Renal cortical epithelial cell (primary cell): ENCODE measurements around the gene COIL. TPM values are rescaled to one million over a fixed set of nuclear protein-coding genes. Genes with fewer than 3 reads are reported as not detected.

Experiments used
- DNase-seq: peaks from one replicate; pipeline ENCODE4 v3.0.0-alpha.2; 2011; ENCODE audit warnings: low read depth
- total RNA-seq: library from RNA; depleted of rRNA; stranded (reverse); fragments of >200 nt; gene quantifications from 2 replicates; pipeline ENCODE4 v1.2.3, GENCODE V29; 2014

The COIL gene
- total RNA-seq, 1 donor from 2014 or later, result 15.9 TPM

- no peak for DNase-seq
Observed at GRCh38 chr17:56909742-56910508, 50.9 kb downstream of the COIL start.

DNA sequence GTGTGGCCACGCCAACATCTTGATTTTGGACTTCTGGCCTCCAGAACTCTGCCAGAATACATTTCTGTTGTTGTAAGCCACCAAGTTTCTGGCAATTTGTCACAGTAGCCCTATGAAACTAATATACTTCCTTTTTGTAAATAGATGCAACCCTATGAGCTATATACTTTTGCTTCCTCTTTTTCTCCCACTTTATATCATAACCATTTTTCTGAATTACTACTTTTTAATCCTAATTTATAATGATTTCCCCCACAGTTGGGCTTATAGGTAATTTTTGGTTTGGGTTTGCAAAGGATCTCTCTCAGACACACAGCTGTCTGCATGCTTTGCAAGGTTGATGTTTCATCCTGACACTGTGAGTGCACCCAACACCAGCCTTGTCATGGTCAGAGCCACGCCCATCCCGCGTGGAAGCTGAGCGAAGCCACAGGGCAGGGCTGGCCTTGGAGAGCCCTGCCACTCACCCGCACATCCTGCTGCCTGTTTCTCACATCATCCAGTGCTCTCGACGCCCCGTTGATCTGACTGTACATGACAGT is 52.8 kb downstream of the COIL start:
- DNase-seq, result no peak

DNA sequence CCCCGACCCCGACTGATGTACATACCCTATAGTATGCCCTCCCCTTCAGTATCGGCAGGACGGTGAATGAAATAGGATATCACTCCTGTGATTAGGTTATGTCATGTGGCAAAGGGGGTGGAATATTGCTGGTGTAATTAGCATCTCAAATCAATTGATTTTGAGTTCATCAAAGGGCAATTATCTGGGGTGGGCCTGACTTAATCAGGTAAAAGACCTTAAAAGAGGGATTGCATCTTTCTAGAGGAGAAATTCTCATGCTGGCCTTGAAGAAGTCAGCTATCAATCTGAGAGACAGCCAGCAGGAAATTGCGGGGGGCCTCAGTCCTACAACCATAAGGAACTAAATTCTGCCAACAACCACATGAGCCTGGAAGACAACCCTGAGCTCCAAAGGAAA is 57.3 kb downstream of the COIL start:
- no peak for DNase-seq

- peak; percentile 91 for DNase-seq
Observed at GRCh38 chr17:56902348-56902747, 58.5 kb downstream of the COIL start.

DNA sequence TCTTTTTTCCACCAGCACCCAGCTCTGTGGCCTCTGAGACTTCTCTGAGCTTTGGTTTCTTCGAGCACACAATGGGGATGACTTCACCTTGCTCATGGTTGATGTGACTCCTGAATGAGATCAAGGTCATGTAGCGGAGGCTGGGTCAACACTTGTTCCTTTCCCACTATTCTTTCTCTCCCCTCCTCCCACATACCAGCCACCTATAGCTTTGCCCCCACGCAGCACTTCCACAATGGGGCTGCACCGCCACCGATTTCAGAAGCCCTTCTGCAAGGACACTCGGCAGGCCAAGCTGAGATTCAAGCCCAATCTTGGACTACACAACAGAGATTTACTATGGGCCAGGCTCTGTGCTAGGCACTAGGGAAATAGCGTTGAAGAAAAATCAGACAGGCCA is 61.4 kb downstream of the COIL start:
- no peak for DNase-seq

DNA sequence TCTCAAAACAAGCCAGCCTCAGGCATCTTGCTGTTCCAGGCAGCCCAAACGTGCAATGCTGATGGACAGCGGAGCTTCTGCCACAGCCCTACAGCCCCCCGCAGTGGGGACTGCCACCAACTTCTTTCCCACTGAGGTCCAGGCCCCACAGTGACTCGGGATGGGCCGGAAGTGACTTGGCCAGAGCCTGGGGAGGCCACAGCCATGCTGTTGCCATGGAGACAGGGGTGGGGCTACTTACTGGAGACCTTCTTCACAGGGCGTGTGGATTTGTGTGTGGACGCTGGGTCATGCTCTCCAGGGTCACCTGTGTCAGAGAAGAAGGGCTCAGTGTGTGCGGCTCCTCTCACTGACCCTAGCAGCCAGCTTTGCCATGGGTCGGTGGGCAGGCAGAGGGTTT is 62.0 kb downstream of the COIL start:
- no peak for DNase-seq

DNA sequence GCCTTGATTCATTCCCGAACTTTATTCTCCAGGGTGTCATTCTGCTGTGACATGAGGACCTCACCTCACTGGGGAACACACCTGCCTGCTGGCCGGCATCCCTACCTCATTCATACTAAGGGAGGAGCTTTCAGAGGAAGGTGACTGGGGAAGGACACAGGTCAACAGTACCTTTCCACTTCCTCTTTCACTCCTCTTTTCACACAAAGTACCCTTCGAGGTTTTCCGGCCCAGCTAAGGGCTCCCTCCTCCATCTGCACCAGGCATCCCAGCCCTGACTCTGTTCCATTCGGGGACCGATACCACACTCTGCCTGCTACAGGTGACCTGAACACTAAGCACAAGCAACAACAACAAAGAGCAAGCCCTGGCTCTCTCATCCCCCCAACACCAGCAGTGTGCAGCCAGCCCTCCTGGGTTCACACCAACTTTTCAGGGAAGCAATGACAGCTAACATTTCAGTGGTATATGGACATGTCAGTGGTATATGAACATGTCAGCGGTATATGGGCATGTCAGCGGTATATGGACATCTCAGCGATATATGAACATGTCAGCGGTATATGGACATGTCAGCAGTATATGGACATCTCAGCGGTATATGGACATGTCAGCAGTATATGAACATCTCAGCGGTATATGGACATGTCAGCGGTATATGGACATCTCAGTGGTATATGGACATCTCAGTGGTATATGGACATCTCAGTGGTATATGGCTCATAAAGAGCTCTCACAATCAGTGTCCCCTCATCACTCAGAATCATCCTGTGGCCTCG is 63.0 kb downstream of the COIL start:
- no peak for DNase-seq

- DNase-seq, result no peak
Observed at GRCh38 chr17:56896968-56897359, 63.9 kb downstream of the COIL start.

DNA sequence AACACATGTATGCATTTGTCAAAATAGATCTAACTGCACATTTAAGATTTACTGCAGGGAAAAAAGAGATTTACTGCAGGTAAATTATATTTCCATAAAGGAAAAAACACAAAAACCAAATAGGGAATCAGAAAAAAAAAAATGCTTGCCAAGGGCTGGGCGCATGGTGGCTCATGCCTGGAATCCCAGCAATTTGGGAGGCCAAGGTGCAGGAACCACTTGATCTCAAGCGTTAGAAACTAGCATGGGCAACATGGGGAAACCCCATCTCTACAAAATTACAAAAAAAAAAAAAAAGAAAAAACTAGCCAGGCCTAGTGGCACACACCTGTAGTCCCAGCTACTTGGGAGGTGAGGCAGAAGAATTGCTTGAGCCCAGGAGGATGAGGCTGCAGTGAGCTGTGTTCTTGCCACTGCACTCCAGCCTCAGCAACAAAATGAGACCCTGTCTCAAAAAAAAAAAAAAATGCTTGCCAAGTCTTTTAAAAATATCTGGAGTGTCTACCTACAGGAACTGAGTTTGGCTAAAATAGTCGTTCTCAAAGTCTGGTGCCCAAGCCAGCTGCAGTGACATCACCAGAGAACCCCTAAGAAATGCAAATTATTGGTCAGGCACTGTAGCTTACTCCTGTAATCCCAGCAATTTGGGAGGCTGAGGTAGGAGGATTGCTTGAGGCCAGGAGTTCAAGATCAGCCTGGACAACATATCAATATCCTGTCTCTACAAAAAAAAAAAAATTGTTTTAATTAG is 64.5 kb downstream of the COIL start:
- DNase-seq, result no peak

DNA sequence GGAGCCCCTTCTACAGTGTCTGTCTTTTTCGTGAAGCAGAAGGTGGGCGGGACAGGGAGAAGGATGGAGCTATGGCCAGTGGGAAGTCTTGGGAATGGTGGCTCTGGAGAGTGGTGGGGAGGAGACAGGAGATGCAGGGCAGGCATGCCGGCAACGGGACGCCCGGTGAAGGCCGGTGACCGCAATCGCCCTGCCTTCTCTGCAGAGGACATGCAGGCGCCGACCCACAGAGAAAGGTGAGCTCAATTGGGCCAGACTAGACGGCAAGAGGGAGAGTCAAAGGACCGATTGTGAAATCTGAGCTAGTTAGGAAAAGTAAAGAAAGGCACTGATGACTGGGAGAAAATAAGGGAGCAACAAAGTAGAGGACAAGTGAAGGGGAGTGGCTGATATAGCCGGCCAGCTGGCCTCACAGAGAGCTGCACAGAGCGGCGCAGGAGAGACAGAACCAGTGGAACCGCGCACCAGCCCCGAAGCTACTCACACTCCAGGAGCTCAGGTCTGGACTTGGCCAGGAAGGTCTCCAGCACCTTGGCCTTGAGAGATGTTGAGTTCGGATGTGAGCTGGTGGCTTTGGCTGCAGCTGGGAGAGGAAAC is 65.9 kb downstream of the COIL start:
- no peak for DNase-seq

- no peak for DNase-seq
Observed at GRCh38 chr17:56893503-56893902, 67.3 kb downstream of the COIL start.

GRCh38 chr17:56892333-56892732 is 68.5 kb downstream of the COIL start:
- DNase-seq, result no peak

DNA sequence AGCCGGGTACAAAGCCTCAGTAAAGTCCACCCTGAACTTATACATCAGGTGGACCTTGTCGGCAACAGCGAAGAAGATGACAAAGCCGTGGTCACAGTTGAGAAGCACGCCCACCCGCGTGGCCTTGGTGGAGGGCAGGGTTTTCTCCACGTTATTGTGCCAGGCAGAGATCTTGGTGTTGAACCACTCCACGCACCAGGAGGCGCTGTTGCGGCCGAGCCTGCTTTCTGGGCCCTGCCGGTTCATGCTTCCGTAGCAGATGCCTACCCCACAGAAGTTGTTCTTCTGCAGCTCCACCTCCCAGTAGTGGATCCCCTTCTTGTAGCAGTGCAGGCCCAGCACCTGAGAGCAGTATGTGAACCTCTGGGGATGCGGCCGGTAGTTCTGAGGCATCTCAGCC is 69.1 kb downstream of the COIL start:
- no peak for DNase-seq

GRCh38 chr17:56890906-56891674 is 69.8 kb downstream of the COIL start:
- no peak for DNase-seq

DNA sequence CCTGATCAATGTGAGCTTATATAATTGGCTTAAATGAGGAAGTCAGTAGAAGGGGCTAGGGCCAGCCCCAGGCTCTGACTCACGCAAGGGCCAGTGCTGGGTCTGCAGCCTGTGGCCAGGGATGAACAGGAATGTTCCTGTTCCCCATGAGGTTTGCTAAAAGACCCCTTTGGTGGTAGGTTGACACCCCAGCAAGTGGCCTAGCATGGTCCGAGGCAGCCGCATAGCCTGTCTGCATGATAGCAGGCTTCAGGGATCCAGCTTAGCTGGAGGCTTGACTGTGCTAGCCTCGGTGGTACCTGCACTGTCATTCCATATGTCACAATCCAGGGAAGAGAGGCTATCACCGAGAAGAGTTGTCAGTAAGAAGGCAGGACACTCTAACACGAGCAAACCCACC is 70.5 kb downstream of the COIL start:
- DNase-seq, result no peak

Other genes starting within 250 kb of the COIL start
- 0.30 and 0.35 TPM in 2 replicates for gene C17orf67, start 127.1 kb downstream of the COIL start, total RNA-seq
- 5.4 and 6.4 TPM in 2 replicates for gene DGKE, start 126.9 kb downstream of the COIL start, total RNA-seq
- gene TRIM25, start 47.0 kb downstream of the COIL start, total RNA-seq, result 24.3 and 27.7 TPM in 2 replicates
- gene SCPEP1, start 17.1 kb upstream of the COIL start, total RNA-seq, result 14.6 and 21.6 TPM in 2 replicates
- 13.9 and 28.1 TPM in 2 replicates for gene AKAP1, start 124.2 kb upstream of the COIL start, total RNA-seq